NT2/D1 (cell line): ENCODE measurements around the gene KCNK15.

ENCODE experiments used
- DNase-seq: peaks from one replicate; pipeline ENCODE4 v3.0.0-alpha.2; 2011; ENCODE audit warnings: low read depth, low spot score
- H3K27me3 ChIP-seq: 2 replicates; pipeline ENCODE4 v1.6.0; 2011; ENCODE audit warnings: mild to moderate bottlenecking; ENCODE audit not compliant: insufficient read length, insufficient read depth
- H3K36me3 ChIP-seq: 2 replicates; pipeline ENCODE4 v1.6.1; 2011; ENCODE audit warnings: mild to moderate bottlenecking, low read length, mixed read lengths; ENCODE audit not compliant: insufficient read depth, insufficient read length
- H3K4me1 ChIP-seq: 2 replicates; pipeline ENCODE4 v1.5.1; 2011; ENCODE audit not compliant: insufficient read depth, insufficient read length
- H3K4me3 ChIP-seq: 2 replicates; pipeline ENCODE4 v1.5.1; 2011; ENCODE audit warnings: low read depth; ENCODE audit not compliant: insufficient read length
- H3K9ac ChIP-seq: 2 replicates; pipeline ENCODE4 v1.6.0; 2011; ENCODE audit warnings: low read depth; ENCODE audit not compliant: insufficient read length
- H3K9me3 ChIP-seq: 2 replicates; pipeline ENCODE4 v1.5.1; 2011; ENCODE audit warnings: mild to moderate bottlenecking, low read length; ENCODE audit not compliant: insufficient read depth
- SUZ12 ChIP-seq: IDR thresholded peaks from 2 replicates; pipeline ENCODE4 v1.6.1; 2011; ENCODE audit not compliant: insufficient read length, insufficient read depth; ENCODE audit errors: extremely low read depth
- YY1 ChIP-seq: IDR thresholded peaks from 2 replicates; pipeline ENCODE4 v1.6.1; 2011; ENCODE audit not compliant: insufficient read length, insufficient read depth
- ZNF274 ChIP-seq: IDR thresholded peaks from 2 replicates; pipeline ENCODE4 v1.6.1; 2011; ENCODE audit warnings: mild to moderate bottlenecking, low read depth, low read length

The KCNK15 gene

GRCh38 chr20:44707018-44707579, 38.6 kb upstream of the KCNK15 start:
- Histone ChIP-seq H3K9me3 (no peaks in the 10 kb centered on the region), H3K27me3 (peaks cover 3% of the 10 kb centered on the region), H3K9ac (no peak overlapping the region), H3K4me3 (no peak overlapping the region), H3K36me3 (no peaks in the 10 kb centered on the region), H3K4me1 (peaks cover 8% of the 10 kb centered on the region)
- TF ChIP-seq SUZ12 (no peak), YY1 (no peak), ZNF274 (no peak)
- DNase-seq: no peak

- no peaks in the 10 kb centered on the region for H3K36me3 ChIP-seq
- no peaks in the 10 kb centered on the region for H3K9me3 ChIP-seq
- DNase-seq: no peak
- H3K9ac ChIP-seq: no peak overlapping the region
- H3K4me1 ChIP-seq: peaks cover 4% of the 10 kb centered on the region
- no peak overlapping the region for H3K4me3 ChIP-seq
- TF ChIP-seq ZNF274 (no peak), YY1 (no peak), SUZ12 (no peak)
- peaks cover 3% of the 10 kb centered on the region for H3K27me3 ChIP-seq
Observed at GRCh38 chr20:44709380-44709779, 36.3 kb upstream of the KCNK15 start.

- DNase-seq: no peak
- peaks cover 3% of the 10 kb centered on the region for H3K27me3 ChIP-seq
- H3K4me1 ChIP-seq: peaks cover 4% of the 10 kb centered on the region
- TF ChIP-seq YY1 (no peak), ZNF274 (no peak), SUZ12 (no peak)
- no peak overlapping the region for H3K4me3 ChIP-seq
- H3K9ac ChIP-seq: no peak overlapping the region
- H3K36me3 ChIP-seq: no peaks in the 10 kb centered on the region
- H3K9me3 ChIP-seq: no peaks in the 10 kb centered on the region
Observed at GRCh38 chr20:44709797-44710196, 35.9 kb upstream of the KCNK15 start.

GRCh38 chr20:44711237-44711636, 34.4 kb upstream of the KCNK15 start:
- Histone ChIP-seq H3K4me1 (peaks cover 4% of the 10 kb centered on the region), H3K9me3 (no peaks in the 10 kb centered on the region), H3K27me3 (peaks cover 3% of the 10 kb centered on the region), H3K36me3 (no peaks in the 10 kb centered on the region), H3K4me3 (no peak overlapping the region), H3K9ac (no peak overlapping the region)
- TF ChIP-seq SUZ12 (no peak), ZNF274 (no peak), YY1 (no peak)
- no peak for DNase-seq

- Histone ChIP-seq H3K27me3 (peaks cover 3% of the 10 kb centered on the region), H3K4me3 (no peak overlapping the region), H3K4me1 (no peaks in the 10 kb centered on the region), H3K9me3 (no peaks in the 10 kb centered on the region), H3K9ac (no peak overlapping the region), H3K36me3 (no peaks in the 10 kb centered on the region)
- DNase-seq: no peak
- no peak for TF ChIP-seq SUZ12
- no peak for TF ChIP-seq YY1
- TF ChIP-seq ZNF274: no peak
Observed at GRCh38 chr20:44714102-44714700, 31.5 kb upstream of the KCNK15 start.

GRCh38 chr20:44714701-44715498, 30.8 kb upstream of the KCNK15 start, which contains the start of gene CCN5:
Gene CCN5 (plus strand): TSS chr20:44715369. CDS start chr20:44715391, 22 bp downstream.
- TF ChIP-seq YY1: no peak
- TF ChIP-seq ZNF274: no peak
- TF ChIP-seq SUZ12: no peak
- DNase-seq: no peak
- Histone ChIP-seq H3K36me3 (no peaks in the 10 kb centered on the region), H3K4me1 (no peaks in the 10 kb centered on the region), H3K4me3 (no peak within 1 kb of the TSS), H3K9ac (no peak within 1 kb of the TSS), H3K9me3 (no peaks in the 10 kb centered on the region), H3K27me3 (peaks cover 3% of the 10 kb centered on the region)
